ENCODE results near the gene SPATA13. TPM values are rescaled to one million over a fixed set of nuclear protein-coding genes. Genes with fewer than 3 reads are reported as not detected.

SPATA13 gene
- total RNA-seq, 1 donor from 2014 or later = 12.1 TPM

GRCh38 chr13:24165746-24166145 lies 5.2 kb downstream of the SPATA13 start:
- no peak overlapping the region for H3K4me3 ChIP-seq (ENCODE audit: low read depth, low read length)
- no peak for DNase-seq (ENCODE audit: low read depth)
- TF ChIP-seq CTCF (conservative IDR thresholded peaks at IDR 0.05; ENCODE audit: low read depth, low read length) = no peak

- H3K4me3 ChIP-seq (ENCODE audit: low read depth, low read length) = no peak overlapping the region
- TF ChIP-seq CTCF (conservative IDR thresholded peaks at IDR 0.05; ENCODE audit: low read depth, low read length) = no peak
- no peak for DNase-seq (ENCODE audit: low read depth)
Measured at GRCh38 chr13:24166561-24166960, 6.0 kb downstream of the SPATA13 start.

GRCh38 chr13:24167666-24168391 lies 7.3 kb downstream of the SPATA13 start:
- TF ChIP-seq CTCF (conservative IDR thresholded peaks at IDR 0.05; ENCODE audit: low read depth, low read length) = no peak
- H3K4me3 ChIP-seq (ENCODE audit: low read depth, low read length) = no peak overlapping the region
- no peak for DNase-seq (ENCODE audit: low read depth)

GRCh38 chr13:24168392-24168750 lies 7.9 kb downstream of the SPATA13 start:
- TF ChIP-seq CTCF (conservative IDR thresholded peaks at IDR 0.05; ENCODE audit: low read depth, low read length) = no peak
- no peak for DNase-seq (ENCODE audit: low read depth)

GRCh38 chr13:24168979-24169378 lies 8.5 kb downstream of the SPATA13 start:
- H3K4me3 ChIP-seq (ENCODE audit: low read depth, low read length) = no peak overlapping the region
- DNase-seq (ENCODE audit: low read depth) = no peak
- TF ChIP-seq CTCF (conservative IDR thresholded peaks at IDR 0.05; ENCODE audit: low read depth, low read length) = no peak

More at GRCh38 chr13:24168392-24168750, 7.9 kb downstream of the SPATA13 start:
- no peak overlapping the region for H3K4me3 ChIP-seq (ENCODE audit: low read depth, low read length)

GRCh38 chr13:24172071-24172470 lies 11.6 kb downstream of the SPATA13 start:
- H3K4me3 ChIP-seq (ENCODE audit: low read depth, low read length) = no peak overlapping the region
- TF ChIP-seq CTCF (conservative IDR thresholded peaks at IDR 0.05; ENCODE audit: low read depth, low read length) = no peak
- DNase-seq (ENCODE audit: low read depth) = no peak

GRCh38 chr13:24173795-24174194 lies 13.3 kb downstream of the SPATA13 start:
- TF ChIP-seq CTCF (conservative IDR thresholded peaks at IDR 0.05; ENCODE audit: low read depth, low read length) = no peak
- no peak overlapping the region for H3K4me3 ChIP-seq (ENCODE audit: low read depth, low read length)
- DNase-seq (ENCODE audit: low read depth) = no peak

Data from epithelial cell of proximal tubule (primary cell).